ENCODE results near the gene INTS1.

Gene INTS1

DNA sequence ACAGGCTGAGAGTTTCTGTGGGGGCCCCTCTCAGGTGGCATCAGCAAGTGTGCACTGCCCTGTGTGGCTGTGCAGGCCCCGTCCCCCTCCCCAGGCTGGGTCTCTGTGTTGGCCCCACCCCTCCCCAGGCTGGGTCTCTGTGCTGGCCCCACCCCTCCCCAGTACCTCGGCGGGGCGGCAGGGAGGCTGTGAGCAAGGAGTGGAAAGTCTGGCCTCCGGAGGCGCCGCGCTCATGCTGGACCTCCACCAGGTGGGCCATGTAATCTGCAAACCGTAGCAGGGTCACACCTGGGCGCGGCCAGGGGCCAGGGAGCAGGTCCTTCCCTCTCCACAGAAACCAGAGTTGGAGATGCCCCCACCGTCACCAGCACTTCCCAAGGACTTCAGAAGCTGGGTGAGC is 23.5 kb downstream of the INTS1 start:
- H3K4me2 ChIP-seq (ENCODE audit: low read length), result no peak overlapping the region
- TF ChIP-seq, protein P1, sequence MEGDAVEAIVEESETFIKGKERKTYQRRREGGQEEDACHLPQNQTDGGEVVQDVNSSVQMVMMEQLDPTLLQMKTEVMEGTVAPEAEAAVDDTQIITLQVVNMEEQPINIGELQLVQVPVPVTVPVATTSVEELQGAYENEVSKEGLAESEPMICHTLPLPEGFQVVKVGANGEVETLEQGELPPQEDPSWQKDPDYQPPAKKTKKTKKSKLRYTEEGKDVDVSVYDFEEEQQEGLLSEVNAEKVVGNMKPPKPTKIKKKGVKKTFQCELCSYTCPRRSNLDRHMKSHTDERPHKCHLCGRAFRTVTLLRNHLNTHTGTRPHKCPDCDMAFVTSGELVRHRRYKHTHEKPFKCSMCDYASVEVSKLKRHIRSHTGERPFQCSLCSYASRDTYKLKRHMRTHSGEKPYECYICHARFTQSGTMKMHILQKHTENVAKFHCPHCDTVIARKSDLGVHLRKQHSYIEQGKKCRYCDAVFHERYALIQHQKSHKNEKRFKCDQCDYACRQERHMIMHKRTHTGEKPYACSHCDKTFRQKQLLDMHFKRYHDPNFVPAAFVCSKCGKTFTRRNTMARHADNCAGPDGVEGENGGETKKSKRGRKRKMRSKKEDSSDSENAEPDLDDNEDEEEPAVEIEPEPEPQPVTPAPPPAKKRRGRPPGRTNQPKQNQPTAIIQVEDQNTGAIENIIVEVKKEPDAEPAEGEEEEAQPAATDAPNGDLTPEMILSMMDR (IDR thresholded peaks at IDR 0.05), result no peak
- H3K9ac ChIP-seq, result no peak overlapping the region
- H3K27ac ChIP-seq, result no peak overlapping the region
- no peaks in the 10 kb centered on the region for H3K4me1 ChIP-seq
- H3K79me2 ChIP-seq, result no peaks in the 10 kb centered on the region
- H3K27me3 ChIP-seq (ENCODE audit: control insufficient read depth, insufficient read depth, low read length), result no peaks in the 10 kb centered on the region
- no peak overlapping the region for H3K4me3 ChIP-seq (ENCODE audit: low read depth, low read length)
- H3K36me3 ChIP-seq (ENCODE audit: control insufficient read depth, insufficient read depth, low read length), result no peaks in the 10 kb centered on the region
- H2AFZ ChIP-seq, result no peak overlapping the region
- no peaks in the 10 kb centered on the region for H3K9me3 ChIP-seq (ENCODE audit: control insufficient read depth, low read length)

- Histone ChIP-seq H3K27ac (no peak overlapping the region), H3K27me3 (ENCODE audit: control insufficient read depth, insufficient read depth, low read length) (no peaks in the 10 kb centered on the region), H3K4me3 (ENCODE audit: low read depth, low read length) (no peak overlapping the region), H3K36me3 (ENCODE audit: control insufficient read depth, insufficient read depth, low read length) (no peaks in the 10 kb centered on the region), H2AFZ (no peak overlapping the region), H3K4me2 (ENCODE audit: low read length) (no peak overlapping the region), H3K4me1 (no peaks in the 10 kb centered on the region), H3K79me2 (no peaks in the 10 kb centered on the region), H3K9me3 (ENCODE audit: control insufficient read depth, low read length) (no peaks in the 10 kb centered on the region), H3K9ac (no peak overlapping the region)
- TF ChIP-seq, protein P1 (IDR thresholded peaks at IDR 0.05), result no peak
Observed at GRCh38 chr7:1479287-1479686, 24.9 kb downstream of the INTS1 start.

DNA sequence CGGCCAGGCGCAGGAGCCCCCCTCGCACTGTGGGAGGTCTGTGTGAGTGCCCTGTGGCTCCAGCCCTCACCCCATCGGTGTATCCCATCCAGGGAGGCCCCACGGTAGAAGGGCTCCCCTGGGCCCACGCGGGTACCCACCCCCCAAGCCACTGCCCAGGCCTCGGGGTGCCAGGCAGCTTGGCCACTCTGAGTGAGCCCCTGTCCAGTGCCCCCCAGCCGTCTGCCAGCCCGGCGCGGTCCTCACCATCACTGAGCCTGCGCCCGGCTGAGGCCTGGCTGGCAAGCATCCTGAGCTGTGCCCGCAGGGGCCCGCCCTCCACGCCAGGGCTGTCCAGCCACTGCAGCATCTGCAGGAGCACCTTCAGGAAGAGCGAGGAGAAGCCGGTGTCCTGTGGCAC is 25.7 kb downstream of the INTS1 start:
- Histone ChIP-seq H3K27ac (no peak overlapping the region), H3K36me3 (ENCODE audit: control insufficient read depth, insufficient read depth, low read length) (no peaks in the 10 kb centered on the region), H3K27me3 (ENCODE audit: control insufficient read depth, insufficient read depth, low read length) (no peaks in the 10 kb centered on the region), H3K4me1 (no peaks in the 10 kb centered on the region), H3K79me2 (peaks cover 3% of the 10 kb centered on the region), H3K4me2 (ENCODE audit: low read length) (no peak overlapping the region), H3K9ac (no peak overlapping the region), H2AFZ (no peak overlapping the region), H3K4me3 (ENCODE audit: low read depth, low read length) (no peak overlapping the region), H3K9me3 (ENCODE audit: control insufficient read depth, low read length) (no peaks in the 10 kb centered on the region)
- TF ChIP-seq, protein P1 (IDR thresholded peaks at IDR 0.05), result no peak

GRCh38 chr7:1476859-1477258 is 27.3 kb downstream of the INTS1 start:
- Histone ChIP-seq H3K9ac (no peak overlapping the region), H2AFZ (no peak overlapping the region), H3K4me3 (ENCODE audit: low read depth, low read length) (no peak overlapping the region), H3K36me3 (ENCODE audit: control insufficient read depth, insufficient read depth, low read length) (no peaks in the 10 kb centered on the region), H3K9me3 (ENCODE audit: control insufficient read depth, low read length) (no peaks in the 10 kb centered on the region), H3K4me1 (no peaks in the 10 kb centered on the region), H3K27me3 (ENCODE audit: control insufficient read depth, insufficient read depth, low read length) (no peaks in the 10 kb centered on the region), H3K79me2 (peaks cover 3% of the 10 kb centered on the region), H3K4me2 (ENCODE audit: low read length) (no peak overlapping the region), H3K27ac (no peak overlapping the region)
- TF ChIP-seq, protein P1 (IDR thresholded peaks at IDR 0.05), result no peak

DNA sequence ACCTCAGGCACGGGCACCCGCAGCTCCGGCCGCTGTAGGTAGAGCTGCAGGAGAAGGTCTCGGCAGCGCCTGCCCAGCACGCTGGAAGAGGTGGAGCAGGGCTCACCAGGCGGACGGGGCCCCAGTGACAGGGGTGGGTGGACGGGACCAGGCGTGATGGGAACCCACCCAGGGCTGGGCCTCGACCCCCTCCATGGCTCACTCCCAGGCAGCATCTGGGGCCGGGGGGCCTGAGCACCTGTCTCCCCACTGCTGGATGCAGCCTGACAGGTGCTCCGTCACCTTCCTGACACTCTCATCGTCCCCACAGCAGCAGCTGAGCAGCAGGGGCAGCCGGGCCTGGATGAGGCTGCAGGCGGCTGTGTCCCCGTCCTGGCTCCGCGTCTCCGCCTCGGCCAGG is 28.2 kb downstream of the INTS1 start:
- Histone ChIP-seq H3K27ac (no peak overlapping the region), H3K36me3 (ENCODE audit: control insufficient read depth, insufficient read depth, low read length) (no peaks in the 10 kb centered on the region)

More for the DNA sequence above, 28.2 kb downstream of the INTS1 start:
- no peaks in the 10 kb centered on the region for H3K9me3 ChIP-seq (ENCODE audit: control insufficient read depth, low read length)
- no peaks in the 10 kb centered on the region for H3K27me3 ChIP-seq (ENCODE audit: control insufficient read depth, insufficient read depth, low read length)
- H3K9ac ChIP-seq, result no peak overlapping the region
- H3K79me2 ChIP-seq, result peaks cover 3% of the 10 kb centered on the region
- no peak overlapping the region for H3K4me3 ChIP-seq (ENCODE audit: low read depth, low read length)
- no peaks in the 10 kb centered on the region for H3K4me1 ChIP-seq
- TF ChIP-seq, protein P1 (IDR thresholded peaks at IDR 0.05), result no peak
- H2AFZ ChIP-seq, result no peak overlapping the region
- no peak overlapping the region for H3K4me2 ChIP-seq (ENCODE audit: low read length)

Data from parathyroid adenoma (tissue), 2 donors.